Measurements from ENCODE around the gene AGMO.
"Not testable (repeated sequence)": the region's sequence is repeated elsewhere in the genome, so short reads cannot be mapped to it uniquely, and the experiment has no call there.

The AGMO gene

GRCh38 chr7:15303357-15303756 lies 258.5 kb downstream of the AGMO start:
- TF ChIP-seq POLR2AphosphoS5 (IDR thresholded peaks at IDR 0.05; ENCODE audit: low read depth, low read length) (no peak), POLR2A (IDR thresholded peaks at IDR 0.05; ENCODE audit: low read depth, low read length) (no peak), TAF1 (IDR thresholded peaks at IDR 0.05; ENCODE audit: borderline replicate concordance, low read depth, low read length) (no peak)
- FAIRE-seq (no peak), DNase-seq (ENCODE audit: insufficient read length) (no peak)

DNA sequence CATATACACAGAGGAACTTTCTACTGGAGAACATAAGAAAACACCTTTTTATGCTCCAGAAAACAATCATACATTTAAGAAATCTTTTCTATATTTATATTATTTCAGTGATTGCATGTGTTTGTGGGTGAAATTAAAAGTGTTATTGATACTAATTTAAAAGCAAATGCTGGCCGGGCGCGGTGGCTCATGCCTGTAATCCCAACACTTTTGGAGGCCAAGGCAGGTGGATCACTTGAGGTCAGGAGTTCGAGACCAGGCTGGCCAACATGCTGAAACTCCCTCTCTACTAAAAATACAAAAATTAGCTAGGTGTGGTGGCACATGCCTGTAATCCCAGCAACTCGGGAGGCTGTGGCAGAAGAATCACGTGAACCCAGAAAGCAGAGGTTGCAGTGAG lies 260.8 kb downstream of the AGMO start:
- not testable (repeated sequence) for FAIRE-seq; DNase-seq (ENCODE audit: insufficient read length)

DNA sequence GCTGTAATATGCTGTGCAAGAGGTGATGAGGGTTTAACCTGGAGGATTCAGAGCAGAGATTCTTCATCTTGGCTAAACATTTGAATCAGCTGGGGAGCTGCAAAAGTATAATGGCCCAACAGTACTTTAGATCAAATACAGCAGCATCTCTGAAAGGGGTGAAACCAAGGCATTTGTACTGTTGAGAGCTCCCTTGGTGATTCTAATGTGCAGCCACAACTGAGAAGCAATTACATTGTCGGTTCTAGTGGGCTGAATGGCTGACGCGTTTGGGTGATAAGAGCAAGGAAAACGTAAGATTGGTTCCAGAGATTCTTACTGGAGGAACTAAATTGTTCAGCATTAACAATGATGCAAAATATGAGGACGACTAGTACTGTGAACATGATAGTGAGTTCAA lies 269.7 kb downstream of the AGMO start:
- DNase-seq (ENCODE audit: insufficient read length) = no peak
- FAIRE-seq = no peak

GRCh38 chr7:15291699-15292098 lies 270.1 kb downstream of the AGMO start:
- FAIRE-seq (no peak), DNase-seq (ENCODE audit: insufficient read length) (no peak)
- TF ChIP-seq TAF1 (IDR thresholded peaks at IDR 0.05; ENCODE audit: borderline replicate concordance, low read depth, low read length) (no peak), POLR2A (IDR thresholded peaks at IDR 0.05; ENCODE audit: low read depth, low read length) (no peak), POLR2AphosphoS5 (IDR thresholded peaks at IDR 0.05; ENCODE audit: low read depth, low read length) (no peak)

More for the DNA sequence above, 269.7 kb downstream of the AGMO start:
- no peak for TF ChIP-seq POLR2AphosphoS5 (IDR thresholded peaks at IDR 0.05; ENCODE audit: low read depth, low read length)
- no peak for TF ChIP-seq POLR2A (IDR thresholded peaks at IDR 0.05; ENCODE audit: low read depth, low read length)
- TF ChIP-seq TAF1 (IDR thresholded peaks at IDR 0.05; ENCODE audit: borderline replicate concordance, low read depth, low read length) = no peak

GRCh38 chr7:15288741-15289140 lies 273.1 kb downstream of the AGMO start:
- no peak for TF ChIP-seq TAF1 (IDR thresholded peaks at IDR 0.05; ENCODE audit: borderline replicate concordance, low read depth, low read length)
- TF ChIP-seq POLR2AphosphoS5 (IDR thresholded peaks at IDR 0.05; ENCODE audit: low read depth, low read length) = no peak
- TF ChIP-seq POLR2A (IDR thresholded peaks at IDR 0.05; ENCODE audit: low read depth, low read length) = no peak
- no peak for DNase-seq (ENCODE audit: insufficient read length)
- no peak for FAIRE-seq

DNA sequence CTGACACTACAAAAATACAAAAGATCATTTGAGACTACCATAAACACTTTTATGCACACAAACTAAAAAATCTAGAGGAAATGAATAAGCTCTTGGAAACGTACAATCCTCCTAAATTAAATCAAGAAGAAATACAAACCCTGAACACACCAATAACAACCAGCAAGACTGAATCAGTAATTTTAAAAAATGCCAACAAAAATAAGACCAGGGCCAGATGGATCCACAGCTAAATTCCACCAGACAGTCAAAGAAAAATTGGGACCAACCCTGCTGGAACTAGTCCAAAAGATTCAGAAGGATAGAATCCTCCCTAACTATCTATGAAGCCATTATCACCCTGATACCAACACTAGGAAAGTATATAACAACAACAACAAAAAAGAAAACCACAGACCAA lies 277.4 kb downstream of the AGMO start:
- TF ChIP-seq POLR2A (IDR thresholded peaks at IDR 0.05; ENCODE audit: low read depth, low read length) (no peak), POLR2AphosphoS5 (IDR thresholded peaks at IDR 0.05; ENCODE audit: low read depth, low read length) (no peak), TAF1 (IDR thresholded peaks at IDR 0.05; ENCODE audit: borderline replicate concordance, low read depth, low read length) (no peak)
- FAIRE-seq (no peak), DNase-seq (ENCODE audit: insufficient read length) (no peak)

GRCh38 chr7:15280078-15280733 lies 281.6 kb downstream of the AGMO start:
- DNase-seq (ENCODE audit: insufficient read length) (no peak), FAIRE-seq (no peak)
- TF ChIP-seq TAF1 (IDR thresholded peaks at IDR 0.05; ENCODE audit: borderline replicate concordance, low read depth, low read length) = no peak
- no peak for TF ChIP-seq POLR2A (IDR thresholded peaks at IDR 0.05; ENCODE audit: low read depth, low read length)
- TF ChIP-seq POLR2AphosphoS5 (IDR thresholded peaks at IDR 0.05; ENCODE audit: low read depth, low read length) = no peak

GRCh38 chr7:15279640-15280039 lies 282.2 kb downstream of the AGMO start:
- no peak for FAIRE-seq
- TF ChIP-seq POLR2AphosphoS5 (IDR thresholded peaks at IDR 0.05; ENCODE audit: low read depth, low read length) (no peak), POLR2A (IDR thresholded peaks at IDR 0.05; ENCODE audit: low read depth, low read length) (no peak), TAF1 (IDR thresholded peaks at IDR 0.05; ENCODE audit: borderline replicate concordance, low read depth, low read length) (no peak)
- no peak for DNase-seq (ENCODE audit: insufficient read length)

DNA sequence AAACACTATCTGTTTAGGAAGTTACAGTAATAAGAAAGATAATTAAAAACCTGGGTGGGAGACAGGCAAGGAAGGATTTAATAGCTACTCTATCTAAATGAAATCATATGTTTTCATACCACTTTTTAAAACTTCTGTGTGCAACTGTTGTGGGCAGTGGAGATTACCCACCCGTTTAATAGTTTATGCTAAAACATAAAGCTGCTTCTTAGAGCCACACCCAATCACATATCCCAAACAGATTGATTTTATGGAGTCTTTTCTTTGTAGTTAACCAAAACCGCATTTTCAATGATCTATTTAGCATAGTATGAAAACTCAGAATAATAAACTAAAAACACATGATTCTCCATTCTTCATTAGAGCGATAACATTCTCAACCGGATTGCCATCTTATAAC lies 304.1 kb downstream of the AGMO start:
- FAIRE-seq (no peak), DNase-seq (ENCODE audit: insufficient read length) (no peak)
- TF ChIP-seq TAF1 (IDR thresholded peaks at IDR 0.05; ENCODE audit: borderline replicate concordance, low read depth, low read length) (no peak), POLR2AphosphoS5 (IDR thresholded peaks at IDR 0.05; ENCODE audit: low read depth, low read length) (no peak), POLR2A (IDR thresholded peaks at IDR 0.05; ENCODE audit: low read depth, low read length) (no peak)

DNA sequence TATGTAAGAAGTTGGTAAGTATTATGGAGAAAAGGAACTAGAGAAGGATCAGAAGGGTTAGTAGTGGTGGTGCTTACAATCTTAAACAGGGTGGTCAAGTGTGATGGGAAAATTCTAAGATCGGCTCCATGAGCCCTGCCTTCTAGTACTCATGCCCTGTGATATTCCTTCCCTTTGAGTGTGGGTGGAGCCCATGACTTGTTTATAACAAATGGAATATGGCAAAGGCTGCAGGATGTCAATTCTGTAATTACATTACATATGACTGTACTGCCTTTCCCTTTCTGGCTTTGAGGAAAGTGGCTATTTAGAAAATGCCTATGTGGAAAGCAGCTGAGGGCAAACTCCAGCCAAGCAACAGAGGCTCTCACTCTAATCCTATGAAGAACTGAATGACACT lies 309.6 kb downstream of the AGMO start:
- no peak for DNase-seq (ENCODE audit: insufficient read length)
- FAIRE-seq = no peak

GRCh38 chr7:15248514-15248913 lies 313.3 kb downstream of the AGMO start:
- DNase-seq (ENCODE audit: insufficient read length) (no peak), FAIRE-seq (no peak)
- no peak for TF ChIP-seq TAF1 (IDR thresholded peaks at IDR 0.05; ENCODE audit: borderline replicate concordance, low read depth, low read length)
- no peak for TF ChIP-seq POLR2A (IDR thresholded peaks at IDR 0.05; ENCODE audit: low read depth, low read length)
- no peak for TF ChIP-seq POLR2AphosphoS5 (IDR thresholded peaks at IDR 0.05; ENCODE audit: low read depth, low read length)

More for the DNA sequence above, 309.6 kb downstream of the AGMO start:
- TF ChIP-seq TAF1 (IDR thresholded peaks at IDR 0.05; ENCODE audit: borderline replicate concordance, low read depth, low read length) (no peak), POLR2AphosphoS5 (IDR thresholded peaks at IDR 0.05; ENCODE audit: low read depth, low read length) (no peak), POLR2A (IDR thresholded peaks at IDR 0.05; ENCODE audit: low read depth, low read length) (no peak)

DNA sequence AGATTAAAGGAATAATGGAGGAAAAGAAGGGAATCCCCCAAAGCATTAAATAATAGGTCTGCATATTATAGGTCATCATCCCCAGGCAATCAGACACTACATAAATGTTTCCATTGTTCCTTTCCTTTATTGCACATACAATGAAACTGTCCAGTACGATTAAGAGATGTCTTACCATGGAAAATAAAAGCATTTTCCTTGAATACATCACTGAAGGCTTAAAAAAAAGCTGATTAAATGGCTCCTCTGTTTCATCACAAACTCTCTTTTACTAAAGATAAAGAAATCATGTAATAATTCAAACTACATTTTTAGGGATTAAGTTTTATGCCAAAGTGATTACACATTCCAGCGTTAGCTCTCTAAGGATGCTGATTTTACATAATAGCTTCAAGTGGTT lies 316.0 kb downstream of the AGMO start:
- TF ChIP-seq TAF1 (IDR thresholded peaks at IDR 0.05; ENCODE audit: borderline replicate concordance, low read depth, low read length) (no peak), POLR2AphosphoS5 (IDR thresholded peaks at IDR 0.05; ENCODE audit: low read depth, low read length) (no peak), POLR2A (IDR thresholded peaks at IDR 0.05; ENCODE audit: low read depth, low read length) (no peak)
- DNase-seq (ENCODE audit: insufficient read length) = no peak
- FAIRE-seq = no peak

GRCh38 chr7:15239801-15240200 lies 322.0 kb downstream of the AGMO start:
- TF ChIP-seq TAF1 (IDR thresholded peaks at IDR 0.05; ENCODE audit: borderline replicate concordance, low read depth, low read length) = no peak
- no peak for TF ChIP-seq POLR2A (IDR thresholded peaks at IDR 0.05; ENCODE audit: low read depth, low read length)
- TF ChIP-seq POLR2AphosphoS5 (IDR thresholded peaks at IDR 0.05; ENCODE audit: low read depth, low read length) = no peak
- no peak for FAIRE-seq
- no peak for DNase-seq (ENCODE audit: insufficient read length)
